GM18861 (cell line): ENCODE results near the gene FKBP9.
"Not testable (repeated sequence)": the region's sequence is repeated elsewhere in the genome, so short reads cannot be mapped to it uniquely, and the experiment has no call there.

Experiments
- ATAC-seq: cut with Tn5 transposase; IDR thresholded peaks from one replicate; pipeline ENCODE4 v1.9.1; 2021; ENCODE audit not compliant: unreplicated experiment

Gene FKBP9

DNA sequence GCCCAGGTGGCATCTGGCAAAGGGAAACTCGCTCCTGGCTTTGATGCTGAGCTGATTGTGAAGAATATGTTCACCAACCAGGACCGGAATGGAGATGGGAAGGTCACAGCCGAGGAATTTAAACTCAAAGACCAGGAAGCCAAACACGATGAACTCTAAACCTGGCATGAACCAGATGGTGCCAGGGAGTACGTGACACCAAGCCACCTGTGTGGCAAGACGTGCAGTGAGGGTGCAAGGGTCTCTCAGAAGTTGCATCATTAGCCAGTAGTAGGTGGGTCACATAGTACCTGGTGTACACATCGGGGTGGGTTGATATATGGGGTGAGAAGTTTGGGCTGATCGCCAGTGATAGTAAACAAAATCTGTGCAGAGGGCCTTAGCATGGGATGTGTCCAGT lies 48.0 kb downstream of the FKBP9 start:
- ATAC-seq, result not testable (repeated sequence)

DNA sequence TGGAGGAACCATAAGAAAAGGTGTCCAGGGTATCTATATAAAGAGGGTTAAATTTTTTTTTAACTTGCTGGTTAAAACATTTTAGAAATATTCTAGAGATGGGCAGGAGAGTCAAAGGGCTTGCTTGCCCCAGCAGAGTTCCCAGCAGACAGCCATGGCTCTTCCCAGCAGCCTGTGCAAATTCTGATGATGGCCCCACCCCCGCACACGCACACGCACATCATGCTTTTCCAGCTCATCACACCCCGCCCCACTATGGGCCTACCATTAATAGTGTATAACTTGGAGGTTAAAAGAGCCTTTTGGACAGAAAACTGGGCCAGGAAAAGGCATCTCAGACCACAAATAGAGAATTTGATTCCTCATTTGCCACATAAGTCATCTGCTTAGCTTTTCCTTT lies 48.5 kb downstream of the FKBP9 start:
- ATAC-seq, result not testable (repeated sequence)

DNA sequence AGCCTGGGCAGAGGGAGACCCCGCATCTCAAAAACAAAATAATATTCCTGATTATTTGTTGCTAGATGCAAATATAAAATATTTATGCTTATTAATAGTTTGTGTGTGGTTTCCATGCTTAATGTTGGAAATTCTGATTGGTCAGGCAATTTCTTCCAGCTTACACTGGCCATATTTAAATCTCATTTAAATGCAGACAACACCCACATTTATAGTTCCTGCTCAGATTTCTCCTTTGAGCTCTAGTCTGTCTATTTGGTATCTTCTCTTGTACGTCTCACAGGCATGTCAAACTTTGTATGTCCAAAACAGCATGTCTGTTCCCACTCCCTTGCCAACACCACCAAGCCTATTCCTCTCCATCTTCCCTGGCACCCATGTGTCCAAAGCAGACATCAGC lies 52.5 kb downstream of the FKBP9 start:
- no peak for ATAC-seq

DNA sequence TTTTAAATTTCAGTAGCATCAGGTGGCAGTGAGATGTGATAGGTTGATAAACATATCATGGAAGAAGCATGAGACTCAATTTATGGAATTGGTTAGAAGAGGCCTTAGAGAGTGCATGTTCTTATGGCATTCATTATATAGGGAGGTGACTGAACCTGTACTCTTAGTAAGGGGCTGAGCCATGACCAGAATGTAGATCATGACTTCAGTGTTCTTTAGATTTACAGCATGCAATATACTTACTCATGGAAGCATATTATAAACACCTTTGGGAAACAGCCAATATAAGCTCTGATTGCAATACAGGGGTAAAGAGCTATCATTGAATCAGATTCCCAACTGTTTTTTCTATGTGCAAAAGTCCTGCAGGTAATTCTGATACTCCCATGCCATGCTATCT lies 55.1 kb downstream of the FKBP9 start:
- no peak for ATAC-seq

DNA sequence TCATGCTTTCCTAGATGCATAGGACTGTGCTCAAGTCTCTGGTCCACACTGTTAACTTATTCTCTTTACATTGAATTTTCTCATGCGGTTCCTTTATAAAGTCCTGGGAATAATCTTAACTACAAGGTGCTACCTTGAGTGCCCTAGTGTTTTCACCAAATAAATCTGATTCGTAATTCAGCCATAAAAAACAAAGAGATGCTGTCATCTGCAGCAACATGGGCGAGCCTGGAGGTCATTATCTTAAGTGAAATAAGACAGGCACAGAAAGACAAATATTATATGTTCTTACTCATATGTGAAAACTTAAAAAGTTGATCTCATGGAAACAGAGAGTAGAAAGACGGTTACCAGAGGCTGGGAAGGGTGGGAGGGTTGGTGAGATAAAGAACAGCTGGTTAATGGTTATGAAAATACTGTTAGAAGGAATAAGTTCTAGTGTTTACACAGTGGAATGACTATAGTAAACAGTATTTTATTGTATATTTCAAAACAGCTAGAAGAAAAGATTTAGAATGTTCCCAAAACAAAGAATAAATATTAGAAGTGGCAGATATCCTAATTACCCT lies 67.0 kb downstream of the FKBP9 start:
- ATAC-seq, result no peak

DNA sequence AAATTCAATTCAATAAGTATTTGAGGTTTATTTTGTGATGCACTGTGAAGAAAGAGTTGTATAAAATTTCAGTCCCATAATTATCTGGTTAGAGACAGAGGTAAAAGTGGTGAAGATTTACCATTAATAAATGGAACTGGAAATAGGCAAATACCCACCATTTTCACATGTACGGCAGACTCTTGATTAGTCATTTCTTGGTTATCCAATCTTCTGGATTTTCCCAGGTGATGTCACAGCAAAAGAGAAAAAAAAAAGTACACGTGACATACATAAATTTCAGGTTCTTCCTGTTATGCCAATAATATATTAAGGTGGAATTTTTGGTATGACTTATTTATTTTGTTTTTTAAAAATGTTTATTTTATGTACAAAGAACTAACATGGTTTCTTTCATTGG lies 78.5 kb downstream of the FKBP9 start:
- ATAC-seq, result no peak

DNA sequence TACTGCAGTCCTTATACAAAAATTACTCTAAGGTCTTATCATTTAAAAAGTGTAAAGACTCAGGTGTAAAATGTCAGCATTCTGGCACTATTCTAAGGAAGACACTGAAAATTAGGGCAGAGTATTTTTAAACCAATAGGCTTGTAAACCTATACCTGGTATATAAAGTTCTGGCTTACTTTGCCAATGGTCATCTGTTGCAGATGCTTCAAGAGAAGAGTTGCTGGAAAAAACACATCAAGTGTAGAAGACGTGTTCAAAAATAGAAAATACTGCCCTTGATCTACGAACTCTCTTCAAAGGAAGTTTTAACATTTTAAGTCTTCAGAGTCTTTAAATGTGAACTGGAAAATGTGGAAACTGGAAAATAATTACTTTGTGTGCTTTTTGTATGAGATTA lies 81.4 kb downstream of the FKBP9 start:
- ATAC-seq, result no peak

DNA sequence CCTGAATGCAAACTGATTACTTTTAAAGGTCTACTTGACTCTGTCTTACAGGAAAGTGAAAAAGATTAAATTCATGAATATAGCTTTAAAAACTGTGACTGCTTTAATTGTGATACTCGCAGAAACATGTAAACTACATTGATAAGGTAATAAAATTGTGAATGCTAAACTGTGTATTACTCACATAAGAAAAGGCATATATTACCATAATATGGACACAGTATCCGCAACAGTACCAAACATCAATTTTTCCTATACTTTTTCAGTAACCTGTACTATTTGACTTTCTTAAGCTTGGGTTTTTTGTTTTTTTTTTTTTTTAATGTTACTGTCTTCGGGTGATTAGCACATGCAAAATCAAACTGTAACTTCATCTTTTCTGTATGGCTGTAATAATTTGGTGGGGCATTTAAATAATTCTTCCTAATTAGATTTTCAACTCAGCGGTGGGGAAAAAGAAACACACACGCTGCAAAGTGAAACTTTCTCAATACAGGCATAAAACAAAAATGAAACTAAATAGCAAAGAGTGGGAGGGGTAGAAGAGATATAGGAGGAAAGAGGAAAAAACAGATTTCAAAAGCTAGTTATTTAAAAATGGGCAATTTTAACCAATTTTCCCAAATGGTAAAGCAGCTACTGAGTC lies 82.1 kb downstream of the FKBP9 start:
- peak; percentile 41 for ATAC-seq

DNA sequence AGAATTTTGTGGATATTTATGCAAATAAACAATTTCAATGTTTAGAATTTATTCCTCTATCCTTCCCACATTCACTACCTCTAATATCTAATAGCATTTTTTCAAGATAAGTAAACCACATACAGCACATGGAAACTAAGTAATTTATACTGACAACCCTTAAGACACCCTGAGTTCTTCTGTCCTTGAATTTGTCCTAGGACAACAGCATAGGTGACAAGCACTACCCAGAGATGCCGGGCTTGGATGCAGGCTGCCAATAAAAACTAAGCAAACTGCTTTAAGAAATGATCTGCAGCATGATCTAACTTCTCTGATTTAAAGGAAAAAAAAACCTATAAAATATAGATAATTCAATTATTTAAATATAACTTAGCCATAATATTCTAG lies 82.7 kb downstream of the FKBP9 start:
- ATAC-seq, result no peak

DNA sequence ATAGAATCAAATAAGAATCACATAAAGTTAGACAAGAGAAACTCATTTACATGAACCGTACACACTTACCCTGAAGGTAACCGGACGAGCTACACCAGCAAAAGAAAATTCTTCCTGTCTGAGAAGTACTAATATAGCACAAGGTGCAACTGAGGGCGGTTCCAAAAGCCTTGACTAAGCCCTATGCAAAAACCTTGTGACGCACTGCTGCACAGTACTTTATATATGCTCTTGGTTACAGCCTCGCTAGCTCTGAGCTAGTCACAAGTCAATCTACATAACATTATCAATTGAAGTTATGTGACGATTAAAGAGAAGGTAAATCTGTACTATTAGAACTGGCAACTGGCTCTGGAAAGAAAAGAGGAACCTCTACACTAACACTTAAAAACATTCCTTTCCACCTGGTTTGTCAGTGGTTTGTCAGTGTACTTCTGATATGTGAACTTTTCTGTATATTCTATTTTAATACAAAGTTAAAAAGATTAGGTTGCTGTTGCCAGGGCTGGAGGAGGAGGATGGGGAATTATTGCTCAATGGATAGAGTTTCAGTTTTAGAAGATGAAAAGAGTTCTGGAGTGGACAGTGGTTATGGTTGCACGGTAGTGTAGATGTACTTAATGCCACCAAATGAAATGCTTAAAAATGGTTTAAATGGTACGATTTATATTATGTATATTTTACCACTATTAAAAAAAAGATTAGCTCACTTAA lies 83.7 kb downstream of the FKBP9 start:
- ATAC-seq, result peak; percentile 89

DNA sequence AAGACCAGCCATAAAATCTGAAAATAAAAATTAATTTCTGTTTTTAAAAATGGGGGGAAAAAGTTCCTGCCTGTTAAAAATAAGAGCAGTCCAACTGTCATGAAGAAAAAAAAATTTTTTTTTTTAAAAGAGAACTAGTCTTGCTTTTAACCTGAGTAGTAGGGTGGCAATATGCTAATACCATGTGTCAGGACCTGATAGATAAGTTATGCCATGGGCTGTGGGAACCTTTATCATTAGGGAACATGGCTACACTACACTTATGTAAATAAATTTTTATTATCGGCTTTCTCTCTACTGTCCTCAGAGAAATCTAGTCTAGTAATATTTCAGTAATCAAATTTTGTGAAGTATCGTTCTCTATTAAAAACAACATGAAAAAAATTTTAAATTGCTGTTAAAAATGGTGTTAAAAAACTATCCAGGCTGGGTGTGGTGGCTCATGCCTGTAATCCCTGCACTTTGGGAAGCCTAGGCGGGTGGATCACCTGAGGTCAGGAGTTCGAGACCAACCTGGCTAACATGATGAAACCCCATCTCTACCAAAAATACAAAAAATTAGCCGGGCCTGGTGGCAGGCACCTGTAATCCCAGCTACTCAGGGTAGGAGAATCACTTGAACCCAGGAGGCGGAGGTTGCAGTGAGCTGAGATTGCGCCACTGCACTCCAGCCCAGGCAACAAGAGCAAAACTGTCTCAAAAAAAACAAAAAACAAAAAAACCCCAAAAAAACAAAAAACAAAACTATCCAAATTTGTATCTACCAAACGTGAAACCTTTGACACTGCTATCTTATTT lies 84.6 kb downstream of the FKBP9 start:
- ATAC-seq, result no peak

DNA sequence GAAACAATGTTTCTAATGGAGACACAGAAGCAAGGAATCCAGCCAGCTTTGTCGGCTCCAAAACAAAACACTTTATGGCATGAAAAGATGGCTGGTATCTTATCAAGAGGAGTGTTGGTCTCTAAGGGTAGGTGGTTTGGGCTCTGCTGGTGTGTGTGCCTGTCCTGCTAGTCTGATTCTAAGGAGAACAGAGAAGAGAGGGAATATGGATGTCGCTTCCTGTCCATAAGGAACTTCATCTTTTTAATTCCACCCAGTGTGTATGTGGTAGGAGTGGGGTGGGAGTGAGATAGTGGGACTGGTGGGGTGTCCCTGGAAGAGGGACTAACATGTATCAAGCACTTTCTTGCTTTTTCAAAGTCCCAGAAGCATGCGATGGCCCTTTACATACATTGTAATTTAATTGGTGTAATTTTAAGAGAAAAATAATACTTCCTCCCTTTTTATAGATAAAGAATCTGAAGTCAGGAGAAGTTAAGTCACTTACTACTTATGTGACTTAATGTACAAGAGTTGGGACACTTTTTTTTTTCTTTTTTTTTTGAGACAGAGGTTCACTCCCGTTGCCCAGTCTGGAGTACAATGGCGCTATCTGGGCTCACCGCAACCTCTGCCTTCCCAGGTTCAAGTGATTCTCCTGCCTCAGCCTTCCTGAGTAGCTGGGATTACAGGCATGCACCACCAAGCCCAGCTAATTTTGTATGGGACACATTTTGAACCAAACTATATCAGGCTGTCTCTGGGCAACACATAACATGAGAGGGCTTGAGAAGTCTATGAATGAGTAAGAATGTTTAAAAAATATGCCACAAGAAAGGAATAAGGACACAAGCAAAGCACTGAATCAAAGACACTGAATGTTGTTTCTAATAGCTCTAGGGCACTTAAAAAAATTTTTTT lies 86.5 kb downstream of the FKBP9 start:
- no peak for ATAC-seq

DNA sequence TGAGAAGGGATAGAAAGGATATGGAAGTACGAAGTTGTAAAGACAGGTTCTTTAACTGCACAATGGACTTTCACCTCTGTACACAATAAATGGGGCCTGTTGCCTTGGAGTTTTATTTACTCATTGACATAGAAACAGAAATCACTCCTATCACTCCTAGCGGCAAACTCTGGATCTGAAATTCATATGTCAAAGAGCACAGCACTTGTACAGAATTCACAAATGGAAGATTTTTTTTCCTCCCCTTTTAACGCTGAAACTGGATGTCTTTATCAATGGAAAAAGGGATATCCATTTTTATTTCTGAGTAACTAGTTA lies 87.1 kb downstream of the FKBP9 start:
- no peak for ATAC-seq

DNA sequence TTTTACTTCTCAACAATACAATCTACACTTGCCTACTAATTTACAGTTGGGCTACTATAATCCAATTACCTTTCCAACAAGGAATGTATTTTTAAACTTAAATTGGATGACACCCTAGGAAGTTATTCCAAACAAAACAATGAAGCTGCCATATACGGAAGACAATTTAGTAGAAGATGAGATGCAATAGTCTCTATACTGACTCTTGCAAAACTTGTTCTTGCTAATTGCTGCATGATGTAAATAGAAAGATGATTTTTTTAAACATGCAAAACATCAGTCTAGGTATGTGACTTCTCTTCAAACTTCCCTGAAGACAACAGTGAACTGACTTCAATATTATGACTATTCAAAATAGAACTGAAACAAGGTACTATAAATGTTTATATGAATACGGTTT lies 87.7 kb downstream of the FKBP9 start:
- no peak for ATAC-seq

DNA sequence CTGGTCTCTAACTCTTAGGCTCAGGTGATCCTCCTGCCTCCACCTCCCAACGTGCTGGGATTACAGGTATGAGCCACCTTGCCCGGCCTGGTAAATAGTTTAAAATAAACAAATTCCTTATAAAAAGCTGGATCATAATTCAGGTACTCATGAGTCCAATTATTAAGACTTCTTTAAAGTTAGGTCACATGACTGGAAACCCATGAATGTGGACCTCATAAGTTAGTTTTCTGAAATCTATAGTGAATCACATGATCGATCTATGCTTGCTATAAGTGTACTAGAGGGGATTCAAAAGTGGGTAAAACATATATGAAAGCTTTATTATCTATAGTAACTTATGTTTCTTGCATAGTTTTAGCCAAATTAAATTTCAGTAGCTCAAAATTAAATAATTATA lies 91.0 kb downstream of the FKBP9 start:
- no peak for ATAC-seq

DNA sequence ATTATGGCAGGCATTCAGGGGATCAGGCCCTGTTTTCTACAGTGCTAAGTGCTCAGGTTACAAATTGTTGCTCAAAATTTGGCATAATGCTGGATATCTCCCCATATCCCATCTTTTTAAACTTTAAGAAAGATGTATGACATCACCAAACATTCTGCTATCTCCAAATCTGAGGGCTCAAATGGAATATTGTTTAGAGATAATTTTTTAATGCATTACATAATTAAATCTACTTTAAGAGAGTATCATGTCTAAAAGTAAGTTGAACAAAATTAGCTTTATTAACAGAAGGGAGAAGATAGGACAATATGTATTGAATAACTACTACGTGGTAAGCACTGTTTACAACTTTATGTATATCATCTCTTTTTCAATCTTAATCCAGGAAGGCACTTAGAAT lies 91.5 kb downstream of the FKBP9 start:
- ATAC-seq, result no peak

DNA sequence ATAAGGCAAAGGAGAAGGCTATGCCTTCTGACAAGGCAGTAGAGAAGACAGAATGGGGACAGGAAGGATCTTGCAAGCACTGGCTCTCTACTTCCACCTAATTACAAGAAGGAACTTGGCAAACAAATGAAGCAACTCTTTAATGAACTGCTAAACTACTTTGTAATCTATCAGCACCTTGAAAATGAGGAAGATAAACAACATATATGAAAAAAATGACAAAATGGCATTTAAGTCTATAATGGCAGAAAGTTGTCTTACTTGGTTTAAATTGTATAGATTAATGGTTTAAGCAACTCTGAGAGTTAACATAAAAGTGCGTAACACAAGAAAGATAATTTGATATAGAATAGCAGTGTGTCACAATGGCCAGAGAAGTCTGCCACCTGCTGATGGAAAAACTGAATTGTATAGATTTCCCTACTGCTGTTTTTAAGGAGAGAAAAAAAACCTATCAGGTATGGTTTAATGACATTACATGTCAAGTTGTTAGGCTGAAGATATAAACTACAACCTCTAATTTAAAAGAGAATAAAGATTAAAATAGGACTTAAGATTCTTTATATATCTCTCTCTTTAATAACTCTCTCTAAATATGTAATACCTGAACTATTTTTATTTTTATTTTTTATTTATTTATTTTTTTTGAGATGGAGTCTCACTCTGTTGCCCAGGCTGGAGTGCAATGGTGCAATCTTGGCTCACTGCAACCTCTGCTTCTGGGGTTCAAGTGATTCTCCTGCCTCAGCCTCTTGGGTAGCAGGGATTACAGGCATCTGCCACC lies 93.5 kb downstream of the FKBP9 start:
- peak; percentile 52 for ATAC-seq

DNA sequence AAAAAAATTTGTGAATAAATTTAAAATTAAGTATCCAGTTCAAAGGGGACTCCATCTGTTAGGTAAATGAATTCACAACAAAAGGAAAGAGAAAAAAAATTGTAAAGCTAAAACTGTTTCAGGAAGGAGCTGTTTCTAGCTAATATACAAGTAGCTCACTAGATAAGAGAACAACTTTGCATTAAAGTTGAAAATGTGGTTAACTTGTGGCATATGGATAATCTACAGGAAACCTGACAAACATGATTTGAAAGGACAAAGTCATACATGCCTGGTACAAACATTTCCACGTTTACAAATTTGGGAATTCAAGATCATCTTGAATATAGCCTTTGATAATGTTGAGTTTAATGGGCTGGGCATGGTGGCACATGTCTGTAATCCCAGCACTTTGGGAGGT lies 96.5 kb downstream of the FKBP9 start:
- ATAC-seq, result no peak

DNA sequence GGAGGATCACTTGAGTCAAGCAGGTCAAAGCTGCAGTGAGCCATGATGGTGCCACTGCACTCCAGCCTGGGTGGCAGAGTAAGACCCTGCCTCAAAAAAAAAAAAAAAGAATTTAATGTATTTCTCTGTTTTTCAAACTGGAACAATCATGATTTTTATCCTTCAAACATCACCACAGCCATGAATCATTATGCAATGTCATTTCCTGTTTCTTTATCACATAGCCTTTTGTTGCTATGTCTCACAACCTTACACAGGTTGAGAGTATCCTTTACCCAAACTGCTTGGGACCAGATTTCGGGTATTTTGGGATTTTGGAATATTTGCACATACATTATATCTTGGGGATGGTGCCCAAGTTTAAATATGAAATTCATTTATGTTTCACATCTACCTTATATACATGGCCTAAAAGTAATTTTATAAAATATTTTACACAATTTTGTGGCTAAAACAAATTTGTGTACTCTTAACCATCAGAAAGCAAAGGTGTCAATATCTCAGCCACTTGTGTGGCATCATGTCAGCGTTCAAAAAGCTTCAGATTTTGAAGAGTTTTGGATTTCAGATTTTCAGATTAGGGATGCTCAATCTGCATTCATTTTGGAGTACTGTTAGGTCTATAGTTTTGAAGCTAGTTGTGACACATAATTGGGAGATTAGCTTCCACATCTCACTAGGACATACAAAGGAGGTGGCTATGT lies 97.2 kb downstream of the FKBP9 start:
- peak; percentile 54 for ATAC-seq

DNA sequence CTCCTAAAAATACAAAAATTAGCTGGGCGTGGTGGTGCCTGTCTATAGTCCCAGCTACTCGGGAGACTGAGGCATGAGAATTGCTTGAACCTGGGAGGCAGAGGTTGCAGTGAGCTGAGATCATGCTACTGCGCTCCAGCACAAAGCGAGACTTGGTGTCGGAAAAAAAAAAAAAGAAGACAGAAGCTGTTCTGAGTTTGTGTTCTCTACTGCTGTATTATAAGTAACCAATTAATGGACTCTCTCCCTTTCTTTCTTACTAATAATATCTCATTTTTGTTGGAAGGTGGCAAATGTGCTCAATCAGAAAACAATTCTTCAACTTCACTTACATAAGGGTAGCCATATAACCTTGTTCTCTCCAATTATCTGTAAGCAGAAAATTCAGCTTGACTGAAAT lies 97.9 kb downstream of the FKBP9 start:
- no peak for ATAC-seq
